ENCODE measurements around the gene C10orf67.
"Not testable (repeated sequence)": the region's sequence is repeated elsewhere in the genome, so short reads cannot be mapped to it uniquely, and the experiment has no call there.

C10orf67 gene

DNA sequence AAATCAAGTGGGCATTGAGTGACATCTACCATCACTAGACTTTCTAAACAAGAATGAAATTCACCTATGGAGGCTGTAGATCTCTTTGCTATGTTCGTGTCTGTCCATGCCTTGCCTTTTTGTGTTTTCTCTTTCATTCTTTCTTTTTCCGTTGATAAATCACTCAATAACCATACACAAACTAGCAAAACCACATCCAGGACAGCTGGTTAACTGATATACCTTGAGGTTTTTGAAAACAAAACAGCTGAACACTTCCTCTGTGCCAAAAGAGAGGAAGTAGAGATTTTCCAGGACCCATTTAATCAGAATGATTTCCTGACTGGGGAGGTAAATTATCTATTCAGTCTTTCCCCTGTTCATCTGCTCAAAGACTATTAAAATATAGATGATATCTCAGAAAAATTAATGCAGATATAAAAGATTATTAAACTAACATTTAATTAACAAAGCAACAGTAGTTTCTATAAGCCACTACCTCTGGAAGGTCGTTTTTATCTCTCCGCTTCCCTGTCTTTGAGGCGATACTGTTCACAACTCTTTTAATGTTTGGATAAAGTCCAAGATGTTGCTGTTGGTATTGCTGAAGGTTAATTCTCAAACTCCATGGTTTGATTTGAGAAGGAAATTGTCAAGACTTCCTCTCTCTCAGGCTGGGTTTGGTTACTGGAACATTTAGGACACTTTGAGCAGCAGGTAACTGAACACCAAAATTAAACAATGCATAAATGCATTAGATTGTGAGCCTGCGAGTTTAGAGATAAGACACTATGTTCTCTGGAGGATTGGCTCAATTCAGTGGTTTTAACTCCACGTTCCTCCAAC is 24.4 kb upstream of the C10orf67 start:
- CTCF ChIA-PET: interaction anchor here (1.2 to 1.9 kb wide), 2 partner anchors 44 to 74 kb away, joined by 4 to 5 read pairs; no protein-coding TSS in a partner anchor
- Mint-ChIP-seq H3K27ac (peak overlapping the region; percentile 89), H3K4me3 (peak overlapping the region; percentile 51), H3K4me1 (peaks cover 74% of the 10 kb centered on the region), H3K9me3 (peaks cover 8% of the 10 kb centered on the region), H3K27me3 (peaks cover 3% of the 10 kb centered on the region), H3K36me3 (peaks cover 20% of the 10 kb centered on the region)
- peak; percentile 32 for DNase-seq

DNA sequence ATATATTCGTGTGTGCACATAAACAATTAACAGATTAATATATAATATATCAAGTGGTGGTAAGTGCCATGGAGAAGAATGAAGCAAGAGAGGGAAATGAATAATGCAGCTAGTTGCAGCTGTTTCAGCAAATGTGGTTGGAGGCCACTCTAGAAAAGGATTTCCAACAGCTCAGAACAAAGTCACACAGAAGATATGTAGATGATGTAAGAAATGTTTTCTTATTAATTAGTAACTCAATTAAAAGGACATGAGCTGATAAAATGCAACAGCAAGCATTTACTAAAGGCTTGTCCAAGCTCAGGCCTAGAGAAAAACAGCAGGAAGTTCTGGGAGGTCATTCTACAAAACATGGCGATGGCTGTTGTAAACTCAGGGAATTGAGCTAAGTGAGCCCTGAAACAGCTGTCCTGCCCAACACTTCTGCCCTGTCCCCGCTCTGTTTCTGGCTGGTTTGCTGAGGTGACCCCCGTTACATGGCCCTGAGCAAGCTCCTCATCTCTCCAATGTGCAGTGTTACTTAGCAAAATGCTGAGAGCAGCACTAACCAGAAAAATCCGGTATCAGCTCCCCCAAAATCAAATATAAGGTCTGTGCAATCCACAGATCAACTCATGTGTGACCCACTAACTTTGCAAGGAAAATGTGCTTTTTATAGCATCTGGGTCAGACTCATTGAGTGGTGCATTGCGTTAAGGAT is 23.4 kb upstream of the C10orf67 start:
- Mint-ChIP-seq H3K9me3 (peaks cover 8% of the 10 kb centered on the region), H3K27ac (peak overlapping the region; percentile 89), H3K36me3 (peaks cover 20% of the 10 kb centered on the region), H3K27me3 (peaks cover 3% of the 10 kb centered on the region), H3K4me1 (peaks cover 74% of the 10 kb centered on the region), H3K4me3 (peak overlapping the region; percentile 51)
- DNase-seq: no peak
- CTCF ChIA-PET: interaction anchor here (0.9 to 1.9 kb wide), 3 partner anchors 43 to 161 kb away, joined by 3 to 5 read pairs (median 4); no protein-coding TSS in a partner anchor

DNA sequence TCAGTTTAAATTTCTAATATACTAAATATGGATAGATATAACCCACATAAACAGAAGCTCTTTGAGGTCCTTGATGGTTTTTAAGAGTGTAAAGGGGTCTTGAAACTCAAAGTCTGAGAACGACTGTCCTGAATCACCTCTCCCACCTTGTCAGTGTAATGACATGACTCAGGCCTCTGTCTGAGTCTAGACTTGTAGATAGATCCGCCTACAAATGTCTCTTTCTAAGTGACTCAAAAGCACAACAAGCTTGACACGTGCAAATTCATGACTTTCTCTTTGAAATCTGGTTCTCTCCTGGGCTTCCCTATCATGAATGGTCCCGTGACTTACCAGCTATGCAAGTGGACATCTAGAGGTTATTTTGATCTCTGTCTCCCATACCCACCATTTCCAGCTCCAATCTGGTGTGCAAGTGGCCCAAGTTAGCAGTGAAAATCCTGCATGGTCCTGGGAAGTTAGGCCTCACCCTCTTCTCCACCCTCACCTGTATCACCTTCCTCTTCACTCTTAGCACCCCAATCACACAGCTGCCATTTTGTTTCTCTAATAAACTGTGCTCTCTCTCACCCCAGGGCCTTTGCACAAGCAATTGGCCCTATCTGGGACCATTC is 20.9 kb upstream of the C10orf67 start:
- H3K9me3 Mint-ChIP-seq, H3K4me3 Mint-ChIP-seq, DNase-seq, H3K27me3 Mint-ChIP-seq: not testable (repeated sequence)
- H3K4me1 Mint-ChIP-seq: peaks cover 88% of the 10 kb centered on the region
- H3K36me3 Mint-ChIP-seq: peaks cover 20% of the 10 kb centered on the region
- peak overlapping the region; percentile 66 for H3K27ac Mint-ChIP-seq
- CTCF ChIA-PET: interaction anchor here (1.7 kb wide), 1 partner anchor 51 kb away, joined by 4 read pairs; no protein-coding TSS in a partner anchor

DNA sequence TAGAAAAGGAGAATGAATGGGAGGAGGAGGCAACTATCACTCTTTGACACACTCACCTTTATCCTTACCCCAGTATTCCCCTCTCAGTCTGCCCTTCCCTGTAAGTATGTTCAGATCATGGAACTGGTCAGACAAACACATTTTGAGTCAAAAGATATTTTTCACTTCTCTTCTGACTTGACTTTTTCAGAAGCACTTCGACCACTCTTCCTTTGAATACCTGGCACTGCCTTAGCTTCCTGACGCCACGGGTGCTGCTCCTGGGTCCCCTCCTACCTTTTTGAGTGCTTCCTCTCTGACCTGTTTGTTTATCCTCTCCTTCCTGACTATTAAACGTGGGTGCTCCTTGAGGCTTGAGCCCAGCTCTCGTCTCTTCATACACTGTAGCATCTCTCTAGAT is 19.8 kb upstream of the C10orf67 start:
- peaks cover 78% of the 10 kb centered on the region for H3K4me1 Mint-ChIP-seq
- CTCF ChIA-PET: interaction anchor here (1.7 kb wide), 1 partner anchor 49 kb away, joined by 4 read pairs; no protein-coding TSS in a partner anchor

DNA sequence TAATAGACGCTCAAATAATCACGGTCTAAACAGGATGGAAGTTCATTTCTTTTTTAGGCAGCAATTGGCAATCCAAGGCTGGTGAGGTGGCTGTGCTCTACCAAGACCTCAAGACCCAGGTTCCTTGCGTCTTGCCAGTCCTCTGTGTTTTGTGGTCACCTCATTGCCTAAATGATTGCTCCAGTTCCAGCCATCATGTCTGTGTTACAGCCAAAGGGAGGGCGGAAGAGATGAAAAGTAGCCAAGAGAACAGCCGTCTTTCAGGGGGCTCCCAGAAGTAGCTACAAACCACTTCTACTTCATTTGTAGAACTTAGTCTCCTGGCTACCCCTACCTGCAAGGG is 19.2 kb upstream of the C10orf67 start:
- peaks cover 4% of the 10 kb centered on the region for H3K9me3 Mint-ChIP-seq
- H3K27me3 Mint-ChIP-seq: no peaks in the 10 kb centered on the region
- peak overlapping the region; percentile 99 for H3K27ac Mint-ChIP-seq
- CTCF ChIA-PET: interaction anchor here (0.9 to 1.7 kb wide), 2 partner anchors 14 to 49 kb away, joined by 3 to 4 read pairs; no protein-coding TSS in a partner anchor
- peak overlapping the region; percentile 65 for H3K4me3 Mint-ChIP-seq
- peaks cover 72% of the 10 kb centered on the region for H3K4me1 Mint-ChIP-seq
- peaks cover 14% of the 10 kb centered on the region for H3K36me3 Mint-ChIP-seq
- no peak for DNase-seq

More for the DNA sequence above, 19.8 kb upstream of the C10orf67 start:
- Mint-ChIP-seq H3K4me3 (peak overlapping the region; percentile 45), H3K36me3 (peaks cover 14% of the 10 kb centered on the region), H3K27me3 (no peaks in the 10 kb centered on the region), H3K27ac (peak overlapping the region; percentile 99), H3K9me3 (peaks cover 4% of the 10 kb centered on the region)
- no peak for DNase-seq

DNA sequence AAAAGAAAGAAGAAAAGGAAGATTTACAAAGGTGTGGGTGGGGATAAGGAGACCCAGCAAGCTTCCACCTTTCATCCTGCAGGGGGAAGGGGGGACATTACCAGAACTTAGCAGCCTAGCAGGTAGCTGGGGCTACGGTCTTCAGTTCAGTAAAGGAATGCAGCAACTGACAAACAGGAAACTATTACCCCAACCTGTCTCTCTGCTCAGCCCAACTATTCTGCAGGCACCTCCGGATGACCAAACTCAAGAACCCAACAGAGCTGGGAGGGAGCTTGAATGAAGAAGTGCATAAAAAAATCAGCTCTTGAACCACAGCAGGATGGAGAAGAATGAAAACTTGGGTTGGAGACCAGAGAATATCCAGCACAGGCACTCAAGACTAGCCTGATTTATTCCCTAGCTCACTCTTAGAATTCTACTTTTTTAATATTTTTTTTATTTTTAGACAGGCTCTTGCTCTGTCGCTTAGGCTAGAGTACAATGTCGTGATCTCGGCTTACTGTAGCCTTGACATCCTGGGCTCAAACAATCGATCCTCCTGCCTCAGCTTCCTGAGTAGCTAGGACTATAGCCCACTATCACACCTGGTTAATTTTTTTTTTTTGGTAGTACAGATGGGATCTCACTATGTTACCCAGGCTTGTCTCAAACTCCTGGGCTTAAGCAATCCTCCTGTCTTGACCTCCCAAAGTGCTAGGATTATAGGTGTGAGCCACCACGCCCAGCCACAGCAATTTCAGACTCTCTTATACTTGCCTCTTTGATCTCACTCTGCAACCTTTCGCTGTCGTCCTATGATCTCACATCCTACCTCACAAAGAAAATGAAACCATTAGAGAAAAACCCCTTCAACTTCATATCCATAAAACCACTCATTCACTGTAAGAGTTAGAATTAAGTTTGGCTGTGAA is 18.5 kb upstream of the C10orf67 start:
- H3K27ac Mint-ChIP-seq: peak overlapping the region; percentile 99
- H3K36me3 Mint-ChIP-seq: peaks cover 14% of the 10 kb centered on the region
- peaks cover 65% of the 10 kb centered on the region for H3K4me1 Mint-ChIP-seq
- H3K9me3 Mint-ChIP-seq: peaks cover 4% of the 10 kb centered on the region
- peak; percentile 71 for DNase-seq
- CTCF ChIA-PET: interaction anchor here (0.8 to 1.3 kb wide), 5 partner anchors 11 to 86 kb away, joined by 3 to 4 read pairs (median 3); no protein-coding TSS in a partner anchor
- peak overlapping the region; percentile 65 for H3K4me3 Mint-ChIP-seq
- no peaks in the 10 kb centered on the region for H3K27me3 Mint-ChIP-seq

DNA sequence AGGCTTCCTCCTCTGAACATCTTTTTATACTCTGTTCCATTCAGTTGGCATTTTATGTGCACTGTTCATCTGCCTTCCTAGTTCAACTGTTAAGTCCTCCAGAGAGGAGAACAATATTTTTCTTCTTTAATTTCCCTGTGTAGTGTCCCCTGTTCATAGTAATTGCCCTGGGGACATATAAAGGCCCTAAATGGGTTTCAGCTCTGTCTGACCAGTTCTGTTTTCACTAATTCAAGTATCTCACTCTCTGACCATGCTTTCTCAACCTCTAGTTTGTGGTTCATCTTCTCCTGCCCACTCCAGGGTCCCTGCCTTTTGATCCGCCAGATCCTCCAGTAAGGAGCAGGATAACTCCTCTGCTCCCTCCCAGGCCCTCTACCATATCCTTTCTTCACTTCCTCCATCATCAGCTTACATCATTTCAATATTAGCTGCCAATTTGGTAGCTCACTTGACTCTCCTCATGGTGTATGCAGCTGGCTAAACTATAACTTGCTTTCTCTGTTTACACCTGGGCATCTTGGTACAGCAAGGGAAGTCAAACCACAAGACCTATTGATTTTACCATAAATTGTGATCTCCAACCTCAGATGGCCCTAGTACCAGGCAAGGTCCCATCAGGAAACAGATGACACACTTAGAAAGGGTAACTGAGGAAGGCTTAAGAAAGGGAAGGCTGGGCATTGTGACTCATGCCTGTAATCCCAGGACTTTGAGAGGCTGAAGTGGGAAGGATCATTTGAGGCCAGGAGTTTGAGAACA is 17.7 kb upstream of the C10orf67 start:
- peak overlapping the region; percentile 63 for H3K4me3 Mint-ChIP-seq
- peaks cover 4% of the 10 kb centered on the region for H3K9me3 Mint-ChIP-seq
- H3K4me1 Mint-ChIP-seq: peaks cover 60% of the 10 kb centered on the region
- H3K27ac Mint-ChIP-seq: peak overlapping the region; percentile 99
- no peak for DNase-seq
- peaks cover 14% of the 10 kb centered on the region for H3K36me3 Mint-ChIP-seq
- CTCF ChIA-PET: interaction anchor here (0.8 to 1.7 kb wide), 5 partner anchors 10 to 87 kb away, joined by 3 to 4 read pairs (median 3); no protein-coding TSS in a partner anchor
- H3K27me3 Mint-ChIP-seq: no peaks in the 10 kb centered on the region

DNA sequence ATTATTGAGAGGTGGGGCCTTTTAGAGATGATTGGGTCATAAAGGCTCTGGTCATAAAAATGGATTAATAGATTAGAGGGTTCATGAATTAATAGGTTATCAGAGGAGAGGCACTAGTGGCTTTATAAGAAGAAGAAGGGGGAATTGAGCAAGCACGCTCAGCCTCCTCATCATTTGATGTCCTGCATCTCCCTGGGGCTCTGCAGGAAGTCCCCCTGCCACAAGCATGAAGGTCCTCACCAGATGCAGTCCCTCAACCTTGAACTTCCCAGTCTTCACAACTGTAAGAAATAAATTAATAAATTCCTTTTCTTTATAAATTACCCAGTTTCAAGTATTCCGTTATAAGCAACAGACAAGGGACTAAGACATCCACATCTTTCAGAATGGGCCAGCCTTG is 17.1 kb upstream of the C10orf67 start:
- DNase-seq: no peak
- Mint-ChIP-seq H3K27ac (no peak overlapping the region), H3K4me1 (peaks cover 55% of the 10 kb centered on the region), H3K4me3 (no peak overlapping the region), H3K9me3 (peaks cover 4% of the 10 kb centered on the region), H3K36me3 (peaks cover 14% of the 10 kb centered on the region), H3K27me3 (no peaks in the 10 kb centered on the region)
- CTCF ChIA-PET: interaction anchor here (1.3 to 1.7 kb wide), 2 partner anchors 81 to 87 kb away, joined by 3 to 4 read pairs; no protein-coding TSS in a partner anchor

DNA sequence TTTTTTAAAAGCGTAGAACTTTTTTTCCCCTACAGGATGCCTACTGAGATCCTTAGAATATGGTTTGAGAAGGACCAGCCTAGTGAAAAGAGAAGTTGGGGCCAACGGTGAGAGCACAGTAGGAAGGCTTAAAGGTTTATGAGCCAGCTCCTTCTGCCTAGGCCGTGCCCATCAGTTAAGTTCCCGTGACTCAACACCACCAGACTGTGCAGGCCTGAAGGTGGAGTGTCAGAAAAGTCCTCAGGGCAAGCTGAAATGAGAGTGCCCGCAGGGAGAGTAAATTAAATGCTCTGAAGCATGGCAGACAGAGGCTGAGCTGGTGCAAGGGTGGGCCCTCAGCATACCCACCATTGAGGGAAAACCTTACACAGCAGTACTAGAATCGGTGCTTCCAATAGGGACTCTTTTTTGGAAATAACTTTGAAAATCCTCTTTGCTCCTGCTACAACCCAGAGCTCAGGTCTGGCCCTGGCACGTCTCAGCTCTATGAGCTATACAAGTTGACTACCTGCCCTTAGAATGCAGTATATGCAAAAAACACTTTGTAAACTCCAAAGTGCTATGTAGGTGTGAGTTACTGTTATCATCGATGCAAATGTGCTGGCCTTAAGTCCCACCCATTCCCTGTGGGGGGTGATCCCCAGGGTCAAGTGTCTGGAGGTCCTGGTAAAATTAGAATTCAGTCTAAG is 15.2 kb upstream of the C10orf67 start:
- Mint-ChIP-seq H3K9me3 (peaks cover 4% of the 10 kb centered on the region), H3K27ac (no peak overlapping the region), H3K4me3 (no peak overlapping the region), H3K27me3 (no peaks in the 10 kb centered on the region), H3K36me3 (peaks cover 8% of the 10 kb centered on the region), H3K4me1 (peaks cover 38% of the 10 kb centered on the region)
- CTCF ChIA-PET: no interaction called here
- DNase-seq: no peak

DNA sequence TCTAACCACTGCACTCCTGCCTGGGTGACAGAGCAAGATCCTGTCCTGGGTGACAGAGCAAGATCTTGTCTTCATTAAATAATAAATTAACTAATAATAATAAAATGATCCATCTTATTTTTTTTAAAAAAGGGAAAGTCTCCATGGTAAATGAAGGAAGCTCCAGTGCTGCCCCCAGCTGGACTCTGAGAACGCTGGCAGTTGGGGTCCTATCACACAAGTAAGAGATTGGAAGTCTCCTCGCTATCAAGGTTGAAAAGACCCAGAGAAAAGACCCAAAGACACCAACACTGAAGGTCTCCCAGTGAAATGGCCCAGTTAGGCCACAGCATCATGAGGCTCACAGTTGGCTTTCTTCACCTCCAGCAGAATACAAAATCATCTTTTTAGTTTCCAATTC is 13.8 kb upstream of the C10orf67 start:
- CTCF ChIA-PET: interaction anchor here (1.4 kb wide), 1 partner anchor 44 kb away, joined by 3 read pairs; no protein-coding TSS in a partner anchor
- Mint-ChIP-seq H3K9me3 (peaks cover 4% of the 10 kb centered on the region), H3K27me3 (no peaks in the 10 kb centered on the region), H3K36me3 (peaks cover 5% of the 10 kb centered on the region), H3K4me3 (no peak overlapping the region), H3K27ac (no peak overlapping the region), H3K4me1 (peaks cover 23% of the 10 kb centered on the region)
- no peak for DNase-seq

DNA sequence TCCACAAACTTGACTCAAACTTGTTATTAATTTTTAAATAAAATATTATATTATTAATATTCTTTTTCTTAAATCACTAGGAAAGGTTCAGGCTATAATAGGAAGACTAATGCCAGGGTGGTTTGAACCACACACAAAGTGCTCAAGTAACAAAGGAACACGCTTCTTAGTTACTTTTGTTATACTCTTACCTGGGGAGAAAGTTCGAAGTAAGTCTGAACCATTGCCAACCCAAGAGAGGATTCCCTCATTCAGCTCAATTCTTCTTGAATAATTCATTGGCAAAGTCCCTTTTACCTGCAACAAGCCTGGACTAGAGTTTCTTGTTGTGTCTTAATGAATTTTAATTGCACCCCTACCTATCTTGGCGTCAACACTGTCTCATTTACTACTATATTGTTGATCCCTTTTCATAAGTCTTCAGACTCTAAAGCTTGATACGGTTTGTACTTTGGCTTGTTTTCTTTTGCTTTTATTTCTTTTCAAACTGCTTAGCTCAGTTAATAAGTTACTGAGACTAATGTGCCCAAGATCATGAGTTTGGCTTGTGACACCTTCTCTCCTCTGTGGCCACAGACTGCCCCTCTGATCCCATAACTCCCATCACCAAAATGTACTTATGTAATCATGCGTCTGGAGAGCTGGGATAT is 10.2 kb upstream of the C10orf67 start:
- no peak overlapping the region for H3K4me3 Mint-ChIP-seq
- no peaks in the 10 kb centered on the region for H3K36me3 Mint-ChIP-seq
- no peak overlapping the region for H3K27ac Mint-ChIP-seq
- no peak for DNase-seq
- peaks cover 5% of the 10 kb centered on the region for H3K27me3 Mint-ChIP-seq
- no peaks in the 10 kb centered on the region for H3K9me3 Mint-ChIP-seq
- H3K4me1 Mint-ChIP-seq: peaks cover 2% of the 10 kb centered on the region
- CTCF ChIA-PET: no interaction called here

Data from activated naive CD4-positive, alpha-beta T cell treated with anti-CD3 and anti-CD28 coated beads, Interleukin-2, amount 10 ng/mL, durations not matched to agents 7 days and 5 days (primary cell).